Vagina (tissue), 2 donors: ENCODE results near the gene BTBD17. TPM values are rescaled to one million over a fixed set of nuclear protein-coding genes. Genes with fewer than 3 reads are reported as not detected.

Experiments used
- DNase-seq, 2 donors: peaks; one replicate each; pipeline ENCODE4 v3.0.0-alpha.2; 2017; ENCODE audit errors: extremely low spot score in 2 of 2
- H3K27ac ChIP-seq: fragments of 200-600 bp; sonication (generic); one replicate; pipeline ENCODE4 v1.5.1; 2019
- H3K27me3 ChIP-seq: fragments of 200-600 bp; sonication (generic); one replicate; pipeline ENCODE4 v1.5.1; 2019
- H3K36me3 ChIP-seq, 2 donors: fragments of 200-600 bp; sonication (generic); one replicate each; pipeline ENCODE4 v1.5.1; 2017 to 2019
- H3K4me1 ChIP-seq: fragments of 200-600 bp; sonication (generic); one replicate; pipeline ENCODE4 v1.5.1; 2019
- H3K4me3 ChIP-seq, 2 donors: fragments of 200-600 bp; sonication (generic); 1 replicate in 1 of 2; 2 replicates in 1 of 2; pipeline ENCODE4 v1.5.1; 2016 to 2019
- H3K9me3 ChIP-seq: fragments of 200-600 bp; sonication (generic); one replicate; pipeline ENCODE4 v1.5.1; 2019
- CTCF ChIP-seq, 3 experiments: fragments of 450-650 bp in 2 of 3; fragments of 200-600 bp in 1 of 3; sonication (generic) in 1 of 3; IDR thresholded peaks; one replicate each; pipeline ENCODE4 v1.5.1; 2017 to 2019; ENCODE audit warnings: antibody characterized with exemption in 3 of 3, mild to moderate bottlenecking in 2 of 3, moderate library complexity in 2 of 3
- POLR2A ChIP-seq, 2 donors: fragments of 450-650 bp; IDR thresholded peaks; one replicate each; pipeline ENCODE4 v1.6.1; 2017; ENCODE audit warnings: antibody characterized with exemption in 2 of 2, mild to moderate bottlenecking in 2 of 2, moderate library complexity in 2 of 2
- POLR2AphosphoS5 ChIP-seq, 2 donors: sonication (generic); formaldehyde crosslinking; IDR thresholded peaks; one replicate each; pipeline ENCODE4 v1.9.0; 2017; ENCODE audit warnings: antibody characterized with exemption in 2 of 2, mild to moderate bottlenecking in 2 of 2, low read depth in 1 of 2; ENCODE audit not compliant: insufficient read depth in 1 of 2
- intact Hi-C: fragments of 100-400 bp; cut with DNase I; formaldehyde crosslinking; loops from one replicate; pipeline ENCODE4 v1.15.1; 2023
- total RNA-seq: library from RNA; depleted of rRNA; stranded (reverse); fragments of >200 nt; gene quantifications from one replicate; pipeline ENCODE4 v1.2.3, GENCODE V29; 2016

The BTBD17 gene
- total RNA-seq: not detected

- no peak for DNase-seq
- Histone ChIP-seq H3K4me3 (no peak within 1 kb of the TSS), H3K27me3 (no peaks in the 10 kb centered on the region), H3K4me1 (peaks cover 24% of the 10 kb centered on the region), H3K9me3 (no peaks in the 10 kb centered on the region), H3K27ac (no peak within 1 kb of the TSS), H3K36me3 (no peaks in the 10 kb centered on the region)
- intact Hi-C loops: loop anchor here (5.0 to 10.0 kb wide), 2 partner anchors 57 to 149 kb away; partner anchors contain the start of gene TTYH2
- TF ChIP-seq POLR2A (IDR thresholded peaks at IDR 0.05) (no peak), CTCF (IDR thresholded peaks at IDR 0.05) (peak; percentile 10 to 64 (median 49)), POLR2AphosphoS5 (IDR thresholded peaks at IDR 0.05; ENCODE audit: insufficient read depth in 1 of 2, low read depth in 1 of 2) (no peak)
These were observed at the start of gene BTBD17 for GRCh38 chr17:74361230-74362068. BTBD17 (minus strand) TSS chr17:74361868; CDS start chr17:74361819, 49 bp downstream.

- TF ChIP-seq POLR2A (IDR thresholded peaks at IDR 0.05): no peak
- TF ChIP-seq CTCF (IDR thresholded peaks at IDR 0.05): no peak
- DNase-seq: no peak
- Histone ChIP-seq H3K4me3 (no peak overlapping the region), H3K36me3 (no peaks in the 10 kb centered on the region), H3K27me3 (no peaks in the 10 kb centered on the region), H3K27ac (no peak overlapping the region), H3K4me1 (no peaks in the 10 kb centered on the region), H3K9me3 (no peaks in the 10 kb centered on the region)
- intact Hi-C loops: no loop called here
These were observed 48.4 kb upstream of the BTBD17 start for GRCh38 chr17:74410001-74410443.

- H3K9me3 ChIP-seq: no peaks in the 10 kb centered on the region
- TF ChIP-seq POLR2A (IDR thresholded peaks at IDR 0.05): no peak
- no peak for TF ChIP-seq CTCF (IDR thresholded peaks at IDR 0.05)
- no peak for TF ChIP-seq POLR2AphosphoS5 (IDR thresholded peaks at IDR 0.05; ENCODE audit: insufficient read depth in 1 of 2, low read depth in 1 of 2)
- no peak for DNase-seq
- H3K4me1 ChIP-seq: no peaks in the 10 kb centered on the region
- intact Hi-C loops: no loop called here
- H3K4me3 ChIP-seq: no peak overlapping the region
- no peaks in the 10 kb centered on the region for H3K27me3 ChIP-seq
- no peaks in the 10 kb centered on the region for H3K36me3 ChIP-seq
- no peak overlapping the region for H3K27ac ChIP-seq
These were observed 47.1 kb upstream of the BTBD17 start for GRCh38 chr17:74408815-74409214.

GRCh38 chr17:74408262-74408661, 46.6 kb upstream of the BTBD17 start:
- intact Hi-C loops: no loop called here
- H3K27ac ChIP-seq: no peak overlapping the region
- H3K27me3 ChIP-seq: no peaks in the 10 kb centered on the region

More at GRCh38 chr17:74408262-74408661, 46.6 kb upstream of the BTBD17 start:
- TF ChIP-seq POLR2A (IDR thresholded peaks at IDR 0.05): no peak
- TF ChIP-seq POLR2AphosphoS5 (IDR thresholded peaks at IDR 0.05; ENCODE audit: insufficient read depth in 1 of 2, low read depth in 1 of 2): no peak
- no peak for TF ChIP-seq CTCF (IDR thresholded peaks at IDR 0.05)
- no peak overlapping the region for H3K4me3 ChIP-seq
- no peak for DNase-seq
- no peaks in the 10 kb centered on the region for H3K36me3 ChIP-seq
- H3K9me3 ChIP-seq: no peaks in the 10 kb centered on the region
- H3K4me1 ChIP-seq: no peaks in the 10 kb centered on the region
